Measurements from ENCODE around the gene RPS14.
"Not testable (repeated sequence)": the region's sequence is repeated elsewhere in the genome, so short reads cannot be mapped to it uniquely, and the experiment has no call there.

The RPS14 gene

DNA sequence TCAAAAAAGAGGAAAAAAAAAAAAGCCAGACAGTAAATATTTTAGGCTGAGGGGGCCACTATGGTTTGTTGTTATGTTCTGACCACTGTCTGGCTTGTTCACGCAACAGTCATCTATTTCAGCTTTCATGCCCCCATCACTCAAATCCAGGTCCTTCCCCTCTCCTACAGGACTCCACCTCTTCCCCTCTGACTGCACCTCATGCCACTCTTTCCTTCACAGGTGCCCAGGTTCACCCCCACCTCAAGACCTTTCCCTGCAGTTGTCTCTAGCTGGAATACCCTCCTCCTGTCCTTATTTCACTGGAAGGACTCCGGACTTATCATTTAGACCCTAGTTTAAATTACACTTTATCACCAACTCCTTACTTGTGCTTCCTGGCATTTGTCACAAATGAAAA, 3.5 kb downstream of the RPS14 start:
- DNase-seq (ENCODE audit: low spot score) (no peak), FAIRE-seq (no peak)

DNA sequence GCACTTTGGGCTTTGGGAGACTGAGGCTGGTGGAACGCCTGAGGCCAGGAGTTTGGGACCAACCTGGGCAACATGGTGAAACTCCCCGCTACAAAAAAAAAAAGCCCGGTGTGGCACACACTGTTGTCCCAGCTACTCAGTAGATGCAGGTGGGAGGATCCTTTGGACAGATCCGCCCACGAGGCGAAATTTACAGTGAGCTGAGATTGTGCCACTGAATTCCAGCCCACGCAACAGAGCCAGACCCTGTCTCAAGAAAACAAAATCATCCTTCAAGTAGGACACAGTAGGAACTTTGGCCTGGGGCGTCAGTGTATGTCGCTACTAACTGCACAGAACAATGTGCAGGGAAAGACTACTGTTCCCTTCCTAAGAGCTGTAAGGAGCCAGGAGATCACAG, 4.8 kb downstream of the RPS14 start:
- DNase-seq (ENCODE audit: low spot score) = no peak
- no peak for FAIRE-seq

DNA sequence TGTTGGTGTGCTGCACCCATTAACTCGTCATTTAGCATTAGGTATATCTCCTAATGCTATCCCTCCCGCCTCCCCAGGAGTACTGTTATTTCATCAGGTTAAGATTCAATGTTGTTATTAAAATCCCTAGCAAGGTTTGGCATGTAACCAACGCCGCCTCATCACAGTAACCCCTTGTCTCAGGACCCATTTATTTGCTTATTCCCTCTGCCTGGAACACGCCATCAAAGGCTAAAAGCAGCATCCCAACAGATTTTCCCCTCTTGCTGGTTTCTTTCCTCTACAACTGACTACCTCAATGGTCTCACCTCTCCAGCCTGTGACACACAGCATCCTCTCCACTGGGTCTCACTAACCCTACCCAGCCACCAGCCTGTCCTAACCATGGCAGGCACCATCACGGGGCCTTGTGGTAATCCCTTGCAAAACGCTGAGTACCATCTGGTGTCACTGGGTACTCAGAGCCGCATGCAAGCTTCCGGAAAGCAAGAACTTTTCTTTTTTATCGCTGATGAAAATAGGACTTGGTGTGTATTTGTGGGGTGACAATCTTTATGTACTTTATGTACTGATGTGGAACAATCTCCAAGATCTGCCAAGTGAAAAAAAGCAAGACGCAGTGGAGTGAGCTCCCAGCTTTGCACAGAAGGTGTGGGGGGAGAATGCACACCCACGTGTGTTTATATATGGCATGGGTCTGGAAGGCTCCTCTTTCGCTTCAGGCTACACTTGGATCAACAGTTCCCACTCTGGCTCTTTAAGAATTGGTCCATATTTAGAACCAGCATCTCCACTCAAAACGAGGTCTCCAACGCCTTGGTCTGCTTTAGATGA, 6.1 kb downstream of the RPS14 start:
- DNase-seq (ENCODE audit: low spot score) (no peak), FAIRE-seq (no peak)

DNA sequence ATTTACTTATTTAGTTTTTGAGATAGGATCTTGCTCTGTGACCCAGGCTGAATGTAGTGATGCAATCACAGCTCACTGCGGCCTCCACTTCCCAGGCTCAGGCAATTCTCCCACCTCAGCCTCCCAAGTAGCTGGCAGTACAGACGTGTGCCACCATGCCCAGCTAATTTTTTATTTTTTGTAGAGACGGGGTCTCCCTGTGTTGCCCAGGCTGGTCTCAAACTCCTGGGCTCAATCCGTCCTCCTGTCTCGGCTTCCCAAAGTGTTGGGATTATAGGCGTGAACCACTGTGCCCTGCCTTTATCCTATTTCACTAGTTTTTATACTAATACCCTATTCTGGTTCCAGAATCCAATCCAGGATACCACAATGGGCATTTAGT, 6.8 kb downstream of the RPS14 start:
- DNase-seq (ENCODE audit: low spot score) (no peak), FAIRE-seq (no peak)

DNA sequence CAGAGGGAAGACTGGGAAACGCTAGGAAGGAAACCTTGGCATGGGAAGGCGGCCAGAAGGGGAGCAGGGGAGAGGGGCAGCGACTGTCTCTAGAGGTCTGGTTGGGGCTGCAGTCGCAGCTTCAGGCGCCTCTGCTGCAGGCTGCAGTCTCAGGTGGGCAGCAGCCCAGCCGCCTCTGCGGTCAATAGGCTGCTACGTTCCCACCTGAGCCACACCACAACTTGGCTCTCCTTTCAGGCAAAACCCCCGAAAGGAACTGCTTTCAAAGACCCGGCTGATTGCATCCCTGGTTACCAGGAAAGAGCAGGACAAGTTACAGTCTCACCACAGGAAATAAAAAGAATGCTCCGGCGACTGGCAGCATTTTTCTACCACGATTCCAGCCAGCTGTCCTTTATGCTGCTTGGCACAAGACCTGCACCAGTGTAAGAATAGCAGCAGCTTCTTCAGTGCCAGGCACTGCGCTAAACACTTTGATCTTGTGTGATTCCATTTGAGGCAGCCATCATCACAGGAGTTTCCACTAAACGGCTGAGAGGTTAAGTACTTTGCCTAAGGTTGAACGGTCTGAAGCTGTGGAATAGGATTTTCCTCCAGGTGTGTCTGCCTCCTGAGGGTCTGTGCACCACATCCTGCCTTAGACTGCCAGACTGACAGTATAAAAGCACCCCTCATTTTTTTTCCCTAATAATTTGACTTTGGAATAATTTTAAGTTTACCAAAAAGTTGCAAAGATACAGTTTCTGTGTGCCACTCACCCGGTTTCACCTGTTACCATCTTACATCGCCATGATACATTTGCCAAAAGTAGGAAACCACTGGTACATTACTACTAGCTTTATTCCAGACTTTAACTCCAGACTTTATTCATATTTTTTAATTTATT, 7.5 kb downstream of the RPS14 start:
- FAIRE-seq (no peak), DNase-seq (ENCODE audit: low spot score) (no peak)

DNA sequence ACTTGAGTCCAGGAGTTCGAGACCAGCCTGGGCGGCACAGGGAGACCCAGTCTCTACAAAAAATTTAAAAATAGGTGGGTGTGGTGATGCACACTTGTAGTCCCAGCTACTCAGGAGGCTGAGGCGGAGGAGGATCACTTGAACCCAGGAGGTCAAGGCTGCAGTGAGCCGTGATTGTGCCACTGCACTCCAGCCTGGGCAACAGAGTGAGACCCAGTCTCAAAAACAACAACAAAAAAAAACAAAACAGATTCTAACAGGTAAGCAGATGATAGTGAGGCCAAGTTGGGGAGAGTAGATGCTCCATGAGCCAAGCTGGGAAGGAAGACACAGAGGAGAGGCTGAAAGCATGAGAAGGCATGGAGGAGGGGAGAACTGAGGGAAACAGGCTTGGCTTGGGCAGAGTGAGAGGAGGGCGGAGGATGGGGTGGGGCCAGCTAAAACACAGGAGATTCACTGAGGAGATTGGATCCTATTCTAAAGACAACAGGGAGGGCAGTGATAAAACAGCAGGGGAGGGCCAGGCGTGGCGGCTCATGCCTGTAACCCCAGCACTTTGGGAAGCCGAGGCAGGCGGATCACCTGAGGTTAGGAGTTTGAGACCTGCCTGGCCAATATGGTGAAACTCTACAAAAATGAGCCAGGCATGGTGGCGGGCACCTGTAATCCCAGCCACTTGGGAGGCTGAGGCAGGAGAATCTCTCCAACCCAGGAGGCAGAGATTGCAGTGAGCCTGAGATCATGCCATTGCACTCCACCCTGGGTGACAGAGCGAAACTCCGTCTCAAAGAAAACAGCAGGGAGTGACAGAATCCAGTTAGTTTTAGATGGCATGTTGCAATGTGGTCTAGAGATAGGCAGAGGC, 8.4 kb downstream of the RPS14 start:
- FAIRE-seq = no peak
- no peak for DNase-seq (ENCODE audit: low spot score)

DNA sequence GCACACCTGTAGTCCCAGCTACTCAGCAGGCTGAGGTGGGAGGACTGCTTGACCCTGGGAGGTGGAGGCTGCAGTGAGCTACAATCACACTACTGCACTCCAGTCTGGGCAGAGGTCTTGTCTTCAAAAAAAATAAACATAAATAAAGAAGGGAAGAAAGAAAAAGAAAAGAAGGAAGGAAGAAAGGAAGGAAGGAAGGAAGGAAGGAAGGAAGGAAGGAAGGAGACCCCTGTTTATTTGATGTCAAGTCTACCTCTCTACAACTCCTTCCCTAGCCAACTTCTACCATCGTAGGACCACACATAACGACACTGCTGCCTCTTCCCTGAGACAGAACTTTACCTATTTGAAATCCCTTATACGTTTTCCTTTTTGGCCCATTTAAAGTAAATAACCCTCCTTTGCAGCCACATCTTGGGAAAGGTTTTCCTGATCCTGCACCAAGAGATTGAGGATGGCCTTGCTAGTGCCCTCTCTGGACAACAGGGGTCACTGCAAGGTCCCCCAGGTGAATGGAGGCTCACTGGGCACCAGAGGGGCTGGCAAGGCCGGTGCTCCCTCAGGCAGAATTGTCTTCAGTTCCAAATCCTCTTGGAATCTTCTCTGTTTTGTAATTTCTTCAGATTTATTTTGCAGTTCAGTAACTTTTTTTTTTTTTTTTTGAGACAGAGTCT, 10.5 kb downstream of the RPS14 start:
- no peak for DNase-seq (ENCODE audit: low spot score)
- no peak for FAIRE-seq

DNA sequence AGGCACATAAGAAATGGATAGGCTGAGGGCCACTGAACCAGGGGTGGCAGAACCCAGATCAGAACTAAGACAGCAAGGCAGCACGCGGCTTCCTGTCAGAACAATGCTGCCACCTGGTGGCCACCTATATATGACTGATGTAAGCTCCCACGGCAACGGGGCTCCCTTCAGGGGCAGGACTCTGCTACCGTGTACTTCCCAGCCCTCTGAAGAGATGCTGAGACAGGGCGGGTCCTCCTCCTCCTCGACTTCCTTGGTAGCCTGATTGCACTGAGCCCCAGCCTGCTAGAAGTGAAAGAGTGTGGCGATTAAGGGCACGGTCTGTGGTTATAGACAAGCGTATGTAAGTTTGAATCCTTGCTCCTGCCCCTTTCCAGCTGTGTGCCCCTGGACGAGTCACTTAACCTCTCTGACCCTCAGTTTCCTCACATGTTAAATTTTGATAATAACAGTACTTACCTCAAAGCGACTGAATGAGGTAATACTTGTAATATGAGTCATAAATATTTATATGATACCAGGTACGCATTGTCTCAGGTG, 13.3 kb downstream of the RPS14 start:
- DNase-seq (ENCODE audit: low spot score) = peak; percentile 80
- no peak for FAIRE-seq

DNA sequence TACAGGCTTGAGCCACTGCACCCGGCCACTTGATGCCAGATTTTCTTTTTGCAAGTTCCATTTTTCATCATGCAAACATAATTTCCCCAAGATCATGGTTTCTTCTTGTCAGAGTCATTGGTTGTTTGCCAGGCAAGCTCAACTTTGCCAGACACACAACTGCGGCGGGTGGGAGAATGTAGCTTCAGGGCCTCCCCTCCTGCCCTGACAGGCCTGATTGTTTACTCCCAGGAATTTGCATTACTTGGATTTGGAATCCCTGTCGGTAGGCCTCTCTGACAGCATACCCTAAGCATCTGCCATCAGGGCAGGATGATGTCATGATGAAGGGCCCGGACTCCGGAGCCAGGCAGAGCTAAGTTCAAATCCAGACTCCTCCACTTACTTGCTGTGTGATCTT, 15.1 kb downstream of the RPS14 start:
- no peak for FAIRE-seq
- DNase-seq (ENCODE audit: low spot score) = no peak

DNA sequence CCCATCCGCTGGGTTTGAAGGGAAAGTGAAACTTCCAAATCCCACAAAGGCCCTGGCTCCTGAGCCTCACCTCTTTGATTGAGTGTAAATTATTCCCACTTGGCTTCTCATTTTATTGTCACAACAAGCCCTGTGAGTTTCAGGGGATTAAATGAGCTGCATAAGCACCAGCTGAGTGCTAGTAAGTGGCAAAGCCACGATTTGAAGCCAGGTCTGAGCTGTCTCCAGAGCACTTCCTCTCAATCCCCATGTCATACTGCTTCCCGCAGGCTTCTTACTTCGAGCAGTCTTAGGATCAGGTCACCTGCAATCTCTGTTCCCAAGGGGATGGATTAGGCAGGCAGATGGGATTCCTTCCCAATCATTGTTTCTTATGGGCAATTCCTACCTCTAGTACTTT, 18.0 kb downstream of the RPS14 start:
- no peak for DNase-seq (ENCODE audit: low spot score)
- FAIRE-seq = no peak

DNA sequence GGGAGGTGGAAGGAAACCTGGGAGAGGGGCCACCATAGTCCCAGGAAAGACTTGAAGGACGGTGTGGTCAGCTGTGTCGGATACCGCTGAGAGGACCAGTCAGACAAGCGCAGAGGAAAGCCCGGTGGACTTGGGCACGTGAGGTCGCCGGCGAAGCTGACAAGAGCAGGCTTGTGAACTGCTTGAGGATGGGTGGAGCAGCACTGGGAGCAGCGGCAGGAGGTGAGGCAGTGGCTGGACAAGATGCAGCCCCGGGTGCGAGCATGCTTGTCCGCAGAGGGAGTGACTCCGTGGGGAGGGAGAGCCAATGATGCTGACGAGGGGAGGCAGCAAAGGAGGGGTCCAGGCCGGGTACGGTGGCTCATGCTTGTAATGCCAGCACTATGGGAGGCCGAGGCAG, 18.5 kb downstream of the RPS14 start:
- DNase-seq (ENCODE audit: low spot score) = no peak
- FAIRE-seq = no peak

DNA sequence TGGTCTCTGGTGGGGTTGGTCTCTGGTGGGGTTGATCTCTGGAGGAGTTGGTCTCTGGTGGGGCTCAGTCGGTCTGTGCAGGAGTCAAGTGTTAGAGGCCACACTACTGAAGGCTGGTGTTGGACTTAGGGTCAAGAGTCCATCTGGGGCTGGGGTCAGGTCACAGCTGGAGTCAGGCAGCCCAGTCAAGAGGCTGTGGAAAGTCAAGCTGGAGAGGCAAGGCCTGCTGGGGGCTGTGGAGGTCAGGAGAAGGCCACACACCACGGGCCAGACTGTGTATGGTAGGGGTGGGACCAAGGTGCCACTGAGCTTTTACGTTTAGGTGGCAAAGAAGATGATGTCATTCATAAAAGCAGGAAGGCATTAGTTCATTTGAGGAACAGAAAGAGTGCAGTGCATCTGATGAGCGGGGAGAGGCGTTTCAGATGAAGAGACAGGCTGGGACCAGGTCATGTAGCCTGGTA, 20.1 kb downstream of the RPS14 start:
- DNase-seq (ENCODE audit: low spot score) (no peak), FAIRE-seq (no peak)

DNA sequence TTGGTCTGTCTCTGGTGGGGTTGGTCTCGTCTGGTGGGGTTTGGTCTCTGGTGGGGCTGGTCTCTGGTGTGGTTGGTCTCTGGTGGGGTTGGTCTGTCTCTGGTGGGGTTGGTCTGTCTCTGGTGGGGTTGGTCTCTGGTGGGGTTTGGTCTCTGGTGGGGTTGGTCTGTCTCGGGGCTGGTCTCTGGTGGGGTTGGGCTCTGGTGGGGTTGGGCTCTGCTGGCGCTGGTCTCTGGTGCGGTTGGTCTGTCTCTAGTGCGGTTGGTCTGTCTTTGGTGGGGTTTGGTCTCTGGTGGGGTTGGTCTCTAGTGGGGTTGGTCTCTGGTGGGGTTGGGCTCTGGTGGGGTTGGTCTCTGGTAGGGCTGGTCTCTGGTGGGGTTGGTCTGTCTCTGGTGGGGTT, 20.6 kb downstream of the RPS14 start:
- DNase-seq (ENCODE audit: low spot score) = no peak
- no peak for FAIRE-seq

DNA sequence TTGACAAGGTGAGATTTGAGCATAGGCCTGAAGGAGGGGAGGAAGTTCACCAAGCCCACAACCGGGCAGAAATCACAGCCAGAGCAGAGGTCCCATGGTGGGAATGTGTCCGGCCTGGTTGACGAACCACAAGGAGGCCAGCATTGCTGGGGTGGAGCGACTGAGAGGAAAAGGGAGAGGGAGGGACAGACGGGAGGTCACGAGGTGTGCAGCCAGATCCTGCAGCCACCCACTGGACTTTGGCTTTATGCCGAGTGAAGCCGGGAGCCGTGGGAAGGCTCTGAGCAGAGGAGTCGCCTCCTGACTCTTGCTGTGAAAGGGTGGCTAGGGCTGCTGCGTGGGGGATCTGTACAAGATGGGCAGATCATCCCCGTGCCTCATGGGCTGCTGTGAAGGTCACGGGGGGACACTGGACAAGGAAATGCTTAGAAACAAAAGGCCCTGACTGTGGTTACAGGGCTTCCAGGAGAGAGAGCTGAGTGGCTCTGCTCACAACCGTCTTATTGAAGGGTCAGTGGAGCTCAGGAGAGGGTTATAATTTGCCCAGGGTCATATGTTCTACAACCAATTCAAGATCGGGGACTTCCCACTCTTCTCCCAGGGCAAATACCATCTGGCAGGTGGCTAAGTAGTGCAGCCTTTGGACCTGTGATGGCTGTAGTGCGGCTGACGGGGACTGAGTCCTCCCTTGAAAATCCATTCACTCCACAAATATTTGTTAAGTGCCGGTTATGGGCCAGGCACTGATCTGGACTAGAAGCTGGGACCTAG, 21.2 kb downstream of the RPS14 start:
- FAIRE-seq = no peak

DNA sequence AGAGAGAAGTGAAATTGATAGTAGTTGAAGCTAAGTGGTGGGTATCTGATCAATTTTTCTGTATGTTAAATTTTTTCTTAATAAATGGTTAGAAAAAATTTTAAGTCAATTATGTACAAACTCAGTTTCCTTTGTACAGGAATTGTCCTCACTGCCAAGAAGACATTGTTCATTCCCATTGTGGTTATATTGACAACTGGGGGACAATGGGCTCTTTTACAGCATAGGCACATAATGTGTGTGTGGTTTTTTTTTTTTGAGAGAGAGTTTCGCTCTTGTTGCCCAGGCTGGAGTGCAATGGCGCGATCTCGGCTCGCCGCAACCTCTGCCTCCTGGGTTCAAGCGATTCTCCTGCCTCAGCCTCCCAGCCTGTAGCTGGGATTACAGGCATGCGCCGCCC, 23.4 kb downstream of the RPS14 start:
- not testable (repeated sequence) for FAIRE-seq; DNase-seq (ENCODE audit: low spot score)

More for the DNA sequence above, 21.2 kb downstream of the RPS14 start:
- DNase-seq (ENCODE audit: low spot score) = peak; percentile 46

DNA sequence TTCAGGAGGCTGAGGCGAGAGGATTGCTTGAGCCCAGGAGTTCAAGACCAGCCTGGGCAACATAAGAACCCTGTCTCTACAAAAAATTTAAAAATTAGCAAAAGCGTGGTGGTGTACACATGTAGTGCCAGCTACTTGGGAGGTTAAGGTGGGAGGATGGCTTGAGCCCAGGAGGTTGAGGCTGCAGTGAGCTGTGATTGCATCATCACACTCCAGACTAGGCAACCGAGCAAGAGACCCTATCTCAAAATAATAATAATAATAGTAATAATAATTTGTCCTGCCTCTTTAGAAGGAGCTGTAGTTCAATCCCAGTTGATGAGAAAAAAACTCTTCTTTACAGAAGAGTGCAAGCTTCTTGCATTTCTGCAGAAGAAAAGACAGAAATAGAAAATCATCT, 26.8 kb downstream of the RPS14 start:
- no peak for DNase-seq (ENCODE audit: low spot score)
- FAIRE-seq = no peak

DNA sequence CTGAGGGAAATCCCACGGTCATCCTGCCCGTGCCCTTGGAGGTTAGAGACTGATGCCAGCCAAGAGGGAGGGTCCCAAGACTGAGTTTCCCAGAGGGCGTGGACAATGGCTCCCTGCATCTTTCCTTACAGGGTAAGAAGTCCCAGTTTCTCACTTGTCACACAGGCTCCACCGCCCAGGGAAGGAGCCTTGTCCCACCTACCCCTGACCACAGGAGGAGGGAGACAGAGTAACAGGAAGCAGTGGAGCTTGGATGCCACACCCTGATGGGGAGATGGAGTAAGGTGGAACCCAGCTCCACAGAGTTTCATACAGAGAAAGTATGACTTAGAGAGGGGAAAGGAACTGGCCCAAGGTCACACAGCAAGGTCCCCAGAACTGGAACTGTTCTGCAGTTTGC, 27.5 kb downstream of the RPS14 start:
- FAIRE-seq (no peak), DNase-seq (ENCODE audit: low spot score) (no peak)

DNA sequence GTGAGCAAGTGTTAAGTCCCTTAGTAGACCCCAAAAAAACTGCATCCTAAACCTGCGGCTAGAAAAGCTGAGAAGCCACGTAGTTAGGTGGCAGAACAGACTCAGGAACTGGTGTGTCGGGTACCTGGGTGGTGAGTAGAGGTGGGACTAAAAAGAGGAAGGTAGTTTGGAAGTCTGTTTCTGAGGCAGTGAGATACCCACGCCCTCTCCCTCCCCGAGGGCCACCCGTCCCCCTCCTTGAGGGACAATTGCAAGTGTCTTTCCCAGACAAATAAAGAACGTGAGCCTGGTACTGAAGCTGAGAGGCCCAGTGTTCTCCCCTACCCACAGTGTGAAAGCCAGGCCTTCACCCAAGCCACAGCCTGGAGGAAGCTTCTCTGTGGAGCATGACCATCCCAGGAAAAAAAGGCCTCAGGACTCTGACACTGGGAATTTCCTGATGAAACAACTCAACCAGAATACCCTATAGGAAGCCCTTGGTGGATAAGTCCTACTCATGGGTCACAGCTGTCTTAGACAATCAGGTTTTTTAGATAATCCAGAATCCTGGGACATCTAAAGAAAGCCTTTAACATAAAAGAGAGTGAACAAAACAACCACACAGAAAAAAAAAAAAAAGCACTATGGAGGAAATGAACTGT, 29.8 kb downstream of the RPS14 start:
- FAIRE-seq = no peak
- DNase-seq (ENCODE audit: low spot score) = no peak
